IPS-11a (cell line): ENCODE data around the gene GAMT.

Experiments used
- H3K4me3 ChIP-seq: one replicate; pipeline ENCODE4 v1.5.1; 2013; ENCODE audit warnings: low read depth, low read length, control low read depth

GAMT gene

GRCh38 chr19:1349211-1349610, 52.1 kb downstream of the GAMT start:
- no peak overlapping the region for H3K4me3 ChIP-seq
